Esophagus (tissue), 2 donors: Measurements from ENCODE around the gene C5. TPM values are rescaled to one million over a fixed set of nuclear protein-coding genes. Genes with fewer than 3 reads are reported as not detected.
A peak's percentile ranks its signal among the peaks of the same experiment; 100 is the strongest.

Experiments
- H3K27ac ChIP-seq, 2 donors: one replicate each; pipeline ENCODE4 v1.5.1; 2013; ENCODE audit warnings: low read depth in 2 of 2, mild to moderate bottlenecking in 2 of 2, inconsistent platforms in 1 of 2, low read length in 1 of 2, moderate library complexity in 1 of 2
- H3K27me3 ChIP-seq, 2 donors: one replicate each; pipeline ENCODE4 v1.6.1; 2013; ENCODE audit warnings: low read length in 2 of 2, control low read depth in 1 of 2, mild to moderate bottlenecking in 1 of 2; ENCODE audit not compliant: insufficient read depth in 2 of 2, control insufficient read depth in 1 of 2
- H3K36me3 ChIP-seq, 2 donors: one replicate each; pipeline ENCODE4 v1.6.1; 2013; ENCODE audit warnings: low read length in 1 of 2; ENCODE audit not compliant: control insufficient read depth in 2 of 2, insufficient read depth in 2 of 2
- H3K4me1 ChIP-seq, 2 donors: one replicate each; pipeline ENCODE4 v1.6.1; 2013; ENCODE audit warnings: low read length in 1 of 2; ENCODE audit not compliant: control insufficient read depth in 2 of 2, insufficient read depth in 2 of 2
- H3K4me3 ChIP-seq, 2 donors: one replicate each; pipeline ENCODE4 v1.5.1; 2013; ENCODE audit warnings: low read length in 2 of 2, mild to moderate bottlenecking in 2 of 2, low read depth in 1 of 2, moderate library complexity in 1 of 2
- H3K9me3 ChIP-seq, 2 donors: one replicate each; pipeline ENCODE4 v1.6.1; 2013; ENCODE audit warnings: mild to moderate bottlenecking in 2 of 2, low read depth in 1 of 2, low read length in 1 of 2, moderate library complexity in 1 of 2; ENCODE audit not compliant: control insufficient read depth in 2 of 2, insufficient read depth in 1 of 2
- WGBS, 2 donors: extraction: QIAGEN DNeasy Blood & Tissue Kit; methylation state at CpG; one replicate each; pipeline ENCODE4 v1.1.7; 2013; 5-methylcytosine and 5-hydroxymethylcytosine counted together
- polyA plus RNA-seq, 2 donors: library from polyadenylated mRNA; stranded (reverse); fragments of 200-250 nt; gene quantifications; one replicate each; pipeline ENCODE4 v1.2.3, GENCODE V29; 2013
- donor health status: healthy with polysubstance abuse.
- donor health status: Bipolar disorder and iron deficiency.

The C5 gene
- polyA plus RNA-seq, 2 donors = 1.0 to 1.7 TPM

DNA sequence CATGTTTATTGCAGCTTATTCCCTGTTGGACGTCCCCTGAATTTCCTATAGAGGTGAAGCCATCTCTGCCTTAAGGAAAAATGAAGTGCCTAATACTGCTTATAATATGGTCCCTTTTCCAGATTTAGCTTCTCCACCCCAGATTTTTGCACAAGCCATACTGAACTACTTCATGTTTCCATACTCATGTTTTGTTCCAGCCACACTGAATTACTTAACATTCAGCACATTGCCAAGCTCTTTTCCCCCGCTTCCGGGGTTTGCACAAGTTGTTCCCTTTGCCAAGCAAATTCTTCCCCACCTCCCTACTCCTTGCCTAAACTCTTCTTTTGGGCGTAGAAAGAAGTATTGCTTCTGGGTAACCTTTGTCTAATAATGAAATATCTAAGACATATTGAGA is 23.0 kb upstream of the C5 start:
- Histone ChIP-seq H3K9me3 (no peaks in the 10 kb centered on the region), H3K4me3 (no peak overlapping the region), H3K36me3 (no peaks in the 10 kb centered on the region), H3K27ac (peak overlapping the region in 1 of 2 donors; percentile 42), H3K4me1 (peaks cover 0 to 5% of the 10 kb centered on the region in 2 donors), H3K27me3 (no peaks in the 10 kb centered on the region)
- 32 to 42% methylated on average over 4 of the region's 4 CpGs for WGBS, 2 donors

GRCh38 chr9:121071756-121072421 is 21.8 kb upstream of the C5 start:
- Histone ChIP-seq H3K36me3 (no peaks in the 10 kb centered on the region), H3K4me3 (peak overlapping the region; percentile 17 to 66), H3K27ac (peak overlapping the region; percentile 9 to 58), H3K27me3 (no peaks in the 10 kb centered on the region), H3K9me3 (no peaks in the 10 kb centered on the region), H3K4me1 (peaks cover 0 to 5% of the 10 kb centered on the region in 2 donors)
- 31 to 45% methylated on average over 16 of the region's 16 CpGs for WGBS, 2 donors

- Histone ChIP-seq H3K9me3 (no peaks in the 10 kb centered on the region), H3K27me3 (no peaks in the 10 kb centered on the region), H3K36me3 (no peaks in the 10 kb centered on the region), H3K4me3 (peak overlapping the region in 1 of 2 donors; percentile 66), H3K4me1 (peaks cover 0 to 5% of the 10 kb centered on the region in 2 donors), H3K27ac (no peak overlapping the region)
- 96 to 98% methylated on average over 2 of the region's 2 CpGs for WGBS, 2 donors
Observed at GRCh38 chr9:121071370-121071755, 21.3 kb upstream of the C5 start.

- 75 to 88% methylated on average over 1 of the region's 1 CpG for WGBS, 2 donors
- H3K27me3 ChIP-seq = no peaks in the 10 kb centered on the region
Observed at GRCh38 chr9:121069396-121069795, 19.3 kb upstream of the C5 start.

GRCh38 chr9:121067640-121068039 is 17.6 kb upstream of the C5 start:
- no peak overlapping the region for H3K27ac ChIP-seq
- no peaks in the 10 kb centered on the region for H3K27me3 ChIP-seq
- no peaks in the 10 kb centered on the region for H3K36me3 ChIP-seq
- H3K9me3 ChIP-seq = no peaks in the 10 kb centered on the region
- H3K4me1 ChIP-seq = no peaks in the 10 kb centered on the region
- H3K4me3 ChIP-seq = no peak overlapping the region
- WGBS, 2 donors = 80 to 86% methylated on average over 2 of the region's 2 CpGs

More at GRCh38 chr9:121069396-121069795, 19.3 kb upstream of the C5 start:
- Histone ChIP-seq H3K9me3 (no peaks in the 10 kb centered on the region), H3K4me1 (peaks cover 0 to 2% of the 10 kb centered on the region in 2 donors), H3K27ac (no peak overlapping the region), H3K4me3 (no peak overlapping the region), H3K36me3 (no peaks in the 10 kb centered on the region)

- Histone ChIP-seq H3K36me3 (no peaks in the 10 kb centered on the region), H3K4me3 (no peak overlapping the region), H3K4me1 (no peaks in the 10 kb centered on the region), H3K27ac (no peak overlapping the region), H3K27me3 (no peaks in the 10 kb centered on the region), H3K9me3 (no peaks in the 10 kb centered on the region)
- 89 to 94% methylated on average over 1 of the region's 1 CpG for WGBS, 2 donors
Observed at GRCh38 chr9:121066850-121067249, 16.8 kb upstream of the C5 start.

DNA sequence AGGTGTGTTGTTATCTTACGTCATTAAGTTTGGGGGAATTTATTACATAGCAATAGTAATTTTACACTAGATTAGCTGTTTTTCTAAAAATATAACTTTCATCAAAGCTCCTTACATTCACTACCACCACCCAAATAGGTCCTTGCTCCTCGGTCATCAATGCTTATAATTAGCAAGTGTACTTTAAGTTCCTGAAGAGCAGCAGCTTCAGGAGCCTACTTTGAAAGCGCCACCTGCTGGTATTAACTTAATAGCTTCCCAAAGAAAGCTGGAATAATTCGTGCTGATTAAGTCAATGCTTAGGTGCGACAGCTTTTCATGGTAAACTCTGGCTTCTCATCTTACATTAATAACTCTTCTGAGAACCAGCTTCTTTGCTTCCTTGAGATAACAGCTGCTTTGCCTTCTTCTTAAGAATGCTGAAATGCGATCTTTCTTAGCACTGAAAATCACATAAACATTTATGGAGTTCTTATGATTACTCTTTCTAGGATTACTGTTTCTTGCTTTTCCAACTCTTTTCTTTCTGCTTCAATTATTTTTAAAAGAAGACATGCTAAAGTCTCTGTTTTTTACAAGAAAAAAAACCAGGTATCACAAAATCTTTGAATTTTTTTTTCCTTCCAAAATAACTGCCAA is 10.0 kb upstream of the C5 start:
- WGBS, 2 donors = 19 to 25% methylated on average over 6 of the region's 6 CpGs

DNA sequence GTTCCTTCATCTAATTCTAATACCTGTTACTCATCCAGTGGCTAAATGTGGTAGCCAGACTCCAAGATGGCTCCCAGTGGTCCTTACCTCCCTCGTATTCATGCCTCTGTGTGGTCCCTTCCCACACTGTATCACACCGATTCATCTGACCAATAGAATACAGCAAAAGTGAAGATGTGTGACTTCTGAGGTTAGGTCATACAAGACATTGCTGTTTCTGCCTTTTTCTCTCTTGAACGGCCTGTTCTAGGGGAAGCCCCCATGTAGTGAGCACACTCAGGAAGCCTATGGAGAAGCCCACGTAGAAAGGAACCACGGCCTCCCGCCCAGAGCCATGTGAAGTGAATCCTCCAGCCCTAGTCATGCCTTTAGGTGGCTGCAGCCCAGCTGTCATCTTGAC is 9.4 kb upstream of the C5 start:
- H3K9me3 ChIP-seq = no peaks in the 10 kb centered on the region
- H3K36me3 ChIP-seq = no peaks in the 10 kb centered on the region
- no peak overlapping the region for H3K27ac ChIP-seq
- 84 to 93% methylated on average over 6 of the region's 6 CpGs for WGBS, 2 donors
- no peaks in the 10 kb centered on the region for H3K27me3 ChIP-seq
- no peak overlapping the region for H3K4me3 ChIP-seq
- H3K4me1 ChIP-seq = no peaks in the 10 kb centered on the region

More for the DNA sequence above, 10.0 kb upstream of the C5 start:
- no peak overlapping the region for H3K27ac ChIP-seq
- no peak overlapping the region for H3K4me3 ChIP-seq
- no peaks in the 10 kb centered on the region for H3K4me1 ChIP-seq
- no peaks in the 10 kb centered on the region for H3K36me3 ChIP-seq
- H3K9me3 ChIP-seq = no peaks in the 10 kb centered on the region
- no peaks in the 10 kb centered on the region for H3K27me3 ChIP-seq

- no peaks in the 10 kb centered on the region for H3K36me3 ChIP-seq
- no peak overlapping the region for H3K4me3 ChIP-seq
- H3K4me1 ChIP-seq = no peaks in the 10 kb centered on the region
- 83 to 90% methylated on average over 5 of the region's 5 CpGs for WGBS, 2 donors
- H3K27ac ChIP-seq = no peak overlapping the region
- no peaks in the 10 kb centered on the region for H3K27me3 ChIP-seq
- H3K9me3 ChIP-seq = no peaks in the 10 kb centered on the region
Observed at GRCh38 chr9:121057821-121058220, 7.7 kb upstream of the C5 start.

- H3K9me3 ChIP-seq = no peaks in the 10 kb centered on the region
- 82 to 89% methylated on average over 2 of the region's 2 CpGs for WGBS, 2 donors
- H3K4me3 ChIP-seq = no peak overlapping the region
- H3K27ac ChIP-seq = no peak overlapping the region
- H3K4me1 ChIP-seq = no peaks in the 10 kb centered on the region
- no peaks in the 10 kb centered on the region for H3K36me3 ChIP-seq
- no peaks in the 10 kb centered on the region for H3K27me3 ChIP-seq
Observed at GRCh38 chr9:121055642-121056143, 5.6 kb upstream of the C5 start.
